GM20000 (cell line): Measurements from ENCODE around the gene COASY.
"Not testable (repeated sequence)": the region's sequence is repeated elsewhere in the genome, so short reads cannot be mapped to it uniquely, and the experiment has no call there.

Experiments used
- DNase-seq: peaks from one replicate; pipeline ENCODE4 v3.0.0; 2012; ENCODE audit warnings: low spot score
- CTCF ChIP-seq: IDR thresholded peaks from 2 replicates; pipeline ENCODE4 v1.5.1; 2012; ENCODE audit warnings: mild to moderate bottlenecking, control low read depth; ENCODE audit errors: extremely low read depth, missing control alignments

COASY gene

DNA sequence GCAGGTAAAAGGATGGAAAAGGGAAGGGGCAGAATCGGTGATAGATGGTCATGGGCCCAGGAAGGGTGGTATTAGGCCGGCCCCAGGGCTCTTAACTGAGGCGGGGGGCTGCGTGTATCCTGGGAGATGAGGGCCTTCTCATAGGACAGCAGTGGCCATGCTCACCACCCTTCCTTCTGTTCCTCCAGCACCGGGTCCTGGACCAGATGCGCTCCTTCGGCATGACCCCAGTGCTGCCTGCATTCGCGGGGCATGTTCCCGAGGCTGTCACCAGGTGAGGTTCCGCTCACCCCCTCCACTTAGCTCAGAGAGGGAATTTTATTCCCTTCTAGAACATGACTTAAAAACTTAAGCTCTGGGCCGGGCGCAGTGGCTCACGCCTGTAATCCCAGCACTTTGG lies 23.5 kb upstream of the COASY start:
- TF ChIP-seq CTCF: no peak
- no peak for DNase-seq

GRCh38 chr17:42540558-42540957 lies 21.4 kb upstream of the COASY start:
- DNase-seq: not testable (repeated sequence)

GRCh38 chr17:42541041-42541833 lies 20.7 kb upstream of the COASY start:
- DNase-seq: no peak
- no peak for TF ChIP-seq CTCF

GRCh38 chr17:42543190-42544079 lies 18.5 kb upstream of the COASY start:
- TF ChIP-seq CTCF: no peak
- no peak for DNase-seq

DNA sequence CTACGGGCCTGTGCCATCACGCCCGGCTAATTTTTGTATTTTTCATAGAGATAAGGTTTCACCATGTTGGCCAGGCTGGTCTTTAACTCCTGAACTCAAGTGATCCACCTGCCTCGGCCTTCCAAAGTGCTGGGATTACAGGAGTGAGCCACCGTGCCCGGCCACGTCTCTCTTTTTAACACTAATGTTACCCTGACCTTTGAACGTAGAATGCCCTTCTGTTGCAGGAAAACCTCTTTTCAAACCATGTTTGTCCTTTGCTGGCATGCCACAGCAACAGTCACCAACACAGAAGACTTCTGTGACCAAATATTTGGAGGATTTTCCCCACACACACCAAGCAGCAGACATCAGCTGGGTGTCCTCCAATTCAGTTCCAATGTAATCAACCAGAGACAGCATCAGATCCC lies 17.1 kb upstream of the COASY start:
- no peak for DNase-seq
- no peak for TF ChIP-seq CTCF

DNA sequence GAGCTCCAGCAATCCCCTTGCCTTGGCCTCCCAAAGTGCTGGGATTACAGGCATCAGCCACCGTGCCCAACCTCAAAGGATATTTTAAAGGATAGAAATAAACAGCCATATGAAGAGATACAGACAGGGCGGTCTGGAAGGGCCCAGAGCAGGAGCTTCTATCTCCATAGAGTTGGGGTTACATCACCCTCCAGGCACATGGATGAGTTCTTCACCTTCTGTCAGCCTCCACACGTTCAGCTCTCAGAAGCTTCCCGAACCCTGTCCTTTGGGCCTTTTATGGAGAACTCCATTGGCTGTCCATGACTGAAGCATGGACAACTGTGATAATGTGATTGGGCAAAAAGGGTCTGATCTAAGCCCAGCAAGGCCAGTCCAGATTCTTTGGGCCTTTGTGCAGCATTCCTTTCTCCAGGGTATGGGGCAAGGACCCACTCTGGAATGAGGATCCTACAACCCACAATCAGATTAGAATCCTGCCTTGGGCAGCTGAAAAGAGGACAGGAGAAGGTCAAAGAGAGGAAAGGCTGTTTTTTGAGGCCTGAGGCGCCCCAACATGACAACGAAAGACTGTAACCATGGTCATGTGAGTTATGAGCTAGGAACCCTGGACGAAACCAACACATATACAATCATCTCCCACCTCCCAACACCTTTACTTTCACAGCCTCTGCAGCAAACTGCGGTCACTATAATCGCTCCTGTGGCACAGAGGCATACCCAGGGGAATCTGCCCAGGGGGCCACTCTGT lies 16.0 kb upstream of the COASY start:
- not testable (repeated sequence) for DNase-seq

- no peak for DNase-seq
- TF ChIP-seq CTCF: no peak
These were observed 14.9 kb upstream of the COASY start for GRCh38 chr17:42547001-42547461.

- TF ChIP-seq CTCF: no peak
- DNase-seq: no peak
These were observed 14.3 kb upstream of the COASY start for GRCh38 chr17:42547698-42548069.
